Pulmonary artery endothelial cell (primary cell): ENCODE measurements around the gene REPIN1. TPM values are rescaled to one million over a fixed set of nuclear protein-coding genes. Genes with fewer than 3 reads are reported as not detected.
"Not testable (repeated sequence)": the region's sequence is repeated elsewhere in the genome, so short reads cannot be mapped to it uniquely, and the experiment has no call there.

ENCODE experiments used
- DNase-seq: peaks from one replicate; pipeline ENCODE4 v3.0.0-alpha.2; 2011; ENCODE audit warnings: low read depth, low spot score
- total RNA-seq: library from RNA; depleted of rRNA; stranded (reverse); fragments of >200 nt; gene quantifications from 2 replicates; pipeline ENCODE4 v1.2.3, GENCODE V29; 2014

REPIN1 gene
- total RNA-seq, 1 donor from 2014 or later, result 72.9 TPM

DNA sequence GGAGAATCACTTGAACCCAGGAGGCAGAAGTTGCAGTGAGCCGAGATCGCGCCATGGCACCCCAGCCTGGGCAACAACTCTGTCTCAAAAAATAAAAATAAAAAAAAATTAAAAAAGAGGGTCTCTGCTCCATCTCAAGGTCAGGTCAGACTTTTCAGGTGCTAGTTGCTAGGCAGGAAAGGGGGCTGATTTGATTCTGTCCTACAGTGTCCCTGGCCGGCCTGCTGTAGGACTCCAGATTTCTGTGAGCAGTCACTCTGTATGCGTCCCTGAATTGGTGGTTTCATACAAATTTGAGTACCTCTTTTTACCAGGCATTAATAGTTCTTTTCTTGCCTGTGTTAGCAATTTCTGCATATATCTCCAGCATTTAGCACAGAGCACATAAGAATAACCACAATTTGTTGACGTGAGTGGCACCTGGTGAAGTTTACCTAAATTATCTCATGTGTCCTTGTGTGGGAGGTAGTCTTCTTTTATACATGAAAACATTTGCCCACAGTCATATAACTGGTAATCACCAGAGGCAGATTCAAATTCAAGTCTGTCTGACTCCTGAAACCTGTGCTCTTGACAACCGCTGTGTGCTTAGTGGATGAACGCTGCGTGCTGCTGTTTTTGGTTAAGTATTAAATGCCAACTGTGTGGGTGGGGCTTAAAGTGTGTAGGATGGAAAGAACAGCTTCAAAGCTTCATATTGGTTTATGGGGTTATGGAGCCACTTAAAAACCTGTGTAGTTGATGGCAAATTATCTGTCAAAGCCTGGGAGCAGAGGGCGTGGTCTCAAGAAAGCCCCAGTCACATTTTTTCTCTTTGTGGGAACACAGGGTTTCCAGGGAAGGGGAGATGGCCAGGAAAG, 7.3 kb downstream of the REPIN1 start:
- no peak for DNase-seq

- DNase-seq, result no peak
These were observed 7.9 kb downstream of the REPIN1 start for GRCh38 chr7:150376560-150376959.

- no peak for DNase-seq
These were observed 8.6 kb downstream of the REPIN1 start for GRCh38 chr7:150377196-150377595.

DNA sequence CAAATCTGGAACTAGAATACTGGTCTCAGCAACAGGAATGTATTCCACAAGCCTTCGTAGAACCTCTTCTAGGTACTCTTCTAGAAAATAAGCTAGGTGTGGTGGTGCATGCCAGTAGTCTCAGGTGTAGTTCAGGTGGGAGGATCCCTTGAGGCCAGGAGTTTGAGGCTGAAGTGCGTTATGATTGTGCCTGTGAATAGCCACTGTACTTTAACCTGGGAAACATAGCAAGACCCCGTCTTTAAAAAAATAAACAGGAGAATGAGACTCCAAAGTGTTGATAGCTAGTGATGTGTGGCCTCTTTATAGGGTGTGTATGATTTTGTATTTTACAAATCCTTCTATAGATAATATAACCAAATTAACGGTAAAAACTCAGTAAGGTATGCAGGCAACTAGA, 9.0 kb downstream of the REPIN1 start:
- DNase-seq, result no peak

- peak; percentile 58 for DNase-seq
These were observed 9.7 kb downstream of the REPIN1 start for GRCh38 chr7:150378115-150378852.

- peak; percentile 74 for DNase-seq
These were observed 10.3 kb downstream of the REPIN1 start, which contains the start of gene ZNF775 for GRCh38 chr7:150378853-150379440. Gene ZNF775, plus strand, starts transcription at chr7:150379330. Its CDS starts 9,141 bp downstream, at chr7:150388471.

- DNase-seq, result no peak
These were observed 11.1 kb downstream of the REPIN1 start for GRCh38 chr7:150379441-150380379.

DNA sequence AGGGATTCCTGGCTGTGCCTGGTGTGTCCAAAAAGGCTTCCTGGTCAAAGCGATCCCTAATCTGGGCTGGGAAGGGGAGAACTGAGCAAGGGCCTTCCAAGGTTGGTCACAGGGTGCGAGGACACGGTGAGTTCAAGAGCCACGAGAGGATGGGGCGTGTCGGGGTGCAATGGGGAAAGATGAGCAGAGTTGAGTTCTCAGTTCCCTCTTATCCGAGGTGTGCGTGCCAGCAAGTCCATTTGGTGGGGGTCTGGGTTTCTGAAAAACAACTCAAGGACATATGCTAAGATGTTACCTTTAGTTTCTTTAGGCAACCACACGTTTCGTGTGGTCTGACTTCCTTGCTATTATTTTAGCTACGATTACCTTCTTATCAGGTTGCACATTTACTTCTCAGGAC, 11.8 kb downstream of the REPIN1 start:
- DNase-seq, result no peak

GRCh38 chr7:150381096-150381495, 12.5 kb downstream of the REPIN1 start:
- no peak for DNase-seq

GRCh38 chr7:150381785-150382122, 13.1 kb downstream of the REPIN1 start:
- no peak for DNase-seq

DNA sequence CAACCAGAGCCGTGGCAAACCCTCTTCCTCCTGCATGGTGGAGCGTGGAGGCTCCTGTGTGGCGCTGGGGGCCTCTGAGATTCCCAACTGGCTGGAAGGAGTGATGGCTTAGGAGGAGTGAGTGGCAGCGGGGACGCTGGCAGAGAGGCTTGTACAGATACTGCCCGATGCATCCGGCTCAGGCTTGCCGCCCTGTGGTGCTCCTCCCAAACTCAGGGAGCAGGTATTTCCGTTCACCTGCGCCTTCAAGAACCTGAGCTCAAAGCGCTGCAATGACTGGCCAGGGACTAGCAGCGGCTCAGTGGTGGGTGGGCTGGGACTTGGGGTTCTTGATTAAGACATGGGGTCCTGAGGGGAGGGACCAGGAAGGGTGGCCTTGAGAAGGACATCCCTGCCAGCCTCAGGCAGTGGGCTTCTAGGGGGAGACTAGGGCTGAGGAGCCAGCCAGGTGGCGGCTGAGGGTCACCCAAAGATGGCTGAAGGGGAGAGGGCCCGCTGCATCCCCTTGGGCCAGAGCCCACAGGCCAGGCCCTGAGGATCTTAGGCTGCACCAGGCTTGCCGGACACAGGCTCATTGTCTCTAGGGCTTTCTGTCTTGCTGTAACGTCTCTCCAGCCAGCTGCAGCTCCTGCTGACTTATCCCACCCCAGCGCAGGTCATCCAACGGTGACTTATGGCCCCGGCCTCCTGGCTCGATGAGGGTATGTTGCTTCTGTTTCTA, 13.7 kb downstream of the REPIN1 start:
- DNase-seq, result no peak

- no peak for DNase-seq
These were observed 14.2 kb downstream of the REPIN1 start for GRCh38 chr7:150382844-150383225.

DNA sequence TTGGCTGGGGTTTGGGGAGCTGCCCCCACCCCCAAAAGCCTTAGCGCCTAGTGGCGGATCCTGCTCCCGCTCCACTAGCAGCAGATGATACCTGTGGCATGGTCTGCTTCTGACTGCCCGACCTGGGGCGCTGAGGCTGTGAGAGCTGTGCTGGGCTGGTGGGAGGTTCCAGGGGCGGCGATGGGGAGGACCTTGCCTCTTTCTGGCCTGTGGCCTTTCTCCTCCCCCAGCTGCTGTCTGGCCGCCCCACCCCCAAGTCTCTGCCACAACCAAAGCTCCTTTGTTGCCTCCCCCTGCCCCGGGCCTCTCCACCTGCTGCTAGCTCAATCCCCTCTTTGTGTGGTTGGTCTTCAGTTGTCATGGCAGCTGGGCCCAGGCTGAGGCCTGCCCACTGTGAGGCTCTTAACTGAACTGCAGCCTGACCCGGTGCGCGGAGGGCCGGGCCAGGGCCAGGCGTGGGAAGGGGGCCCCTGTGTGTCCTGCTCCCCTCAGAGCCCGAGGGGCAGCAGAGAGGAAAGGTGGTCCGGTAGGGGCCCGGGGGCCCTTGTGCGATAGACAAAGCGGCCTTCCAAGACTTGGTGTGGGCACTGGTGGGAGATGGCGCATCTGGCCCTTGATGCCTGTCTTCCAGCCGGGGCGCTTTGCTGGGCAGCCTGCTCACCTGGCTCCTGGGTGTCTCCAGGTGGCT, 15.2 kb downstream of the REPIN1 start:
- DNase-seq, result no peak

GRCh38 chr7:150384406-150385301, 16.0 kb downstream of the REPIN1 start:
- DNase-seq, result no peak

- DNase-seq, result no peak
These were observed 16.7 kb downstream of the REPIN1 start for GRCh38 chr7:150385302-150385723.

DNA sequence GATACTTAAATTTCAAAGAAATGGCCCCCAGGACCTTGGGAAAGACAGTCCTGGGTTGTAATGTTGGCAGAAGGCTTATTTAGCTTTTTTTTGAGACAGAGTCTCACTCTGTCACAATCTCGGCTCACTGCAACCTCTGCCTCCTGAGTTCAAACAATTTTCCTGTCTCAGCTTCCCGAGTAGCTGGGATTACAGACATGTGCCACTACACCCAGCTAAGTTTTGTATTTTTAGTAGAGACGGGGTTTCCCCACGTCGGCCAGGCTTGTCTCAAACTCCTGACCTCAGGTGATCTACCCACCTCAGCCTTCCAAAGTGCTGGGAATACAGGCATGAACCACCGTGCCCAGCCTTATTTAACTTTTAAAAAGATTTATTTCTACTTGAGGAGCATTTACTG, 17.3 kb downstream of the REPIN1 start:
- not testable (repeated sequence) for DNase-seq

GRCh38 chr7:150388306-150388705, 19.7 kb downstream of the REPIN1 start:
- no peak for DNase-seq

GRCh38 chr7:150388709-150389531, 20.3 kb downstream of the REPIN1 start:
- no peak for DNase-seq
